ENCODE measurements around the gene INTS11. TPM values are rescaled to one million over a fixed set of nuclear protein-coding genes. Genes with fewer than 3 reads are reported as not detected.

The INTS11 gene
- total and polyA plus RNA-seq, 2 of the 13 experiments (the other 11 are each of a cell fraction or from before 2014, with no cell fraction given) = 52.8 to 94.8 TPM

GRCh38 chr1:1360506-1361169, 36.2 kb upstream of the INTS11 start (continued):
- no peak for TF ChIP-seq POGK (CRISPR knock-in tag; conservative IDR thresholded peaks at IDR 0.05)
- TF ChIP-seq ZHX1 (CRISPR knock-in tag; IDR thresholded peaks at IDR 0.05; ENCODE audit: low read depth) = no peak
- no peak for TF ChIP-seq MTF1 (CRISPR knock-in tag; IDR thresholded peaks at IDR 0.05)
- TF ChIP-seq TEAD3 (CRISPR knock-in tag; optimal IDR thresholded peaks at IDR 0.05; ENCODE audit: borderline replicate concordance) = peak; percentile 71
- TF ChIP-seq KDM3A (CRISPR knock-in tag; IDR thresholded peaks at IDR 0.05; ENCODE audit: low read depth) = no peak
- no peak for TF ChIP-seq THAP11 (CRISPR knock-in tag; IDR thresholded peaks at IDR 0.05)
- no peak for TF ChIP-seq ZNF678 (CRISPR knock-in tag; IDR thresholded peaks at IDR 0.05)
- no peak for TF ChIP-seq FLYWCH1 (CRISPR knock-in tag; IDR thresholded peaks at IDR 0.05)
- no peak for TF ChIP-seq TRIM22 (IDR thresholded peaks at IDR 0.05)
- TF ChIP-seq PAX8 (CRISPR knock-in tag; IDR thresholded peaks at IDR 0.05; ENCODE audit: borderline replicate concordance) = no peak
- TF ChIP-seq KLF11 (CRISPR knock-in tag; IDR thresholded peaks at IDR 0.05) = no peak
- TF ChIP-seq ZNF275 (CRISPR knock-in tag; IDR thresholded peaks at IDR 0.05; ENCODE audit: borderline replicate concordance) = no peak
- no peak for TF ChIP-seq KLF16 (CRISPR knock-in tag; IDR thresholded peaks at IDR 0.05)
- 0 out of 2 replicates have a peak, but pooled peaks have one; percentile 51 for TF ChIP-seq ARNT (IDR thresholded peaks at IDR 0.05)
- no peak for TF ChIP-seq GATA4 (IDR thresholded peaks at IDR 0.05; ENCODE audit: borderline replicate concordance, low read depth)
- TF ChIP-seq PATZ1 (CRISPR knock-in tag; IDR thresholded peaks at IDR 0.05) = no peak; the same call in 1 of the 2 replicates
- TF ChIP-seq TFE3 (CRISPR knock-in tag; IDR thresholded peaks at IDR 0.05) = no peak
- no peak for TF ChIP-seq ZNF430 (CRISPR knock-in tag; IDR thresholded peaks at IDR 0.05)
- no peak for TF ChIP-seq PAWR (CRISPR knock-in tag; IDR thresholded peaks at IDR 0.05; ENCODE audit: borderline replicate concordance)
